ENCODE results near the gene RAP1GDS1. TPM values are rescaled to one million over a fixed set of nuclear protein-coding genes. Genes with fewer than 3 reads are reported as not detected.

The RAP1GDS1 gene
- polyA plus RNA-seq, 1 donor (not counting 4 experiments of a cell fraction or from before 2014, with no cell fraction given), result 58.1 TPM

GRCh38 chr4:98249831-98250230 lies 11.4 kb upstream of the RAP1GDS1 start:
- H3K9ac ChIP-seq (ENCODE audit: control insufficient read depth, extremely low read depth, insufficient read depth, low read length), result no peak overlapping the region
- no peaks in the 10 kb centered on the region for H3K79me2 ChIP-seq (ENCODE audit: control insufficient read depth, insufficient read depth, low read length)
- H2AFZ ChIP-seq (ENCODE audit: control insufficient read depth, low read length), result no peak overlapping the region
- H3K9me1 ChIP-seq (ENCODE audit: control insufficient read depth, extremely low read depth, insufficient read depth, low read length), result no peaks in the 10 kb centered on the region
- dilution Hi-C loops (cut with MboI; ENCODE audit: extremely low pct_ligation_motif_present, low sequenced_read_pairs), result no loop called here
- H4K20me1 ChIP-seq (ENCODE audit: control insufficient read depth, extremely low read depth, insufficient read depth, low read length), result no peaks in the 10 kb centered on the region
- no peaks in the 10 kb centered on the region for H3K27me3 ChIP-seq (ENCODE audit: control insufficient read depth, extremely low read depth, insufficient read depth, low read length)
- TF ChIP-seq CTCF (optimal IDR thresholded peaks at IDR 0.05 in 1 of 3, IDR thresholded peaks at IDR 0.05 in 1 of 3, conservative IDR thresholded peaks at IDR 0.05 in 1 of 3; ENCODE audit: extremely low read depth in 1 of 3, insufficient read depth in 2 of 3, low read length in 3 of 3) (no peak), EZH2 (IDR thresholded peaks at IDR 0.05; ENCODE audit: low read length) (no peak)
- H3K36me3 ChIP-seq (ENCODE audit: control insufficient read depth in 2 of 2, extremely low read depth in 1 of 2, insufficient read depth in 2 of 2, low read length in 2 of 2), result no peaks in the 10 kb centered on the region
- H3K4me2 ChIP-seq (ENCODE audit: control insufficient read depth, extremely low read depth, insufficient read depth, low read depth, low read length), result no peak overlapping the region
- no peaks in the 10 kb centered on the region for H3K9me3 ChIP-seq (ENCODE audit: control insufficient read depth, low read depth, low read length)
- no peak overlapping the region for H3K27ac ChIP-seq (ENCODE audit: control insufficient read depth, insufficient read depth, low read length)
- H3K4me1 ChIP-seq (ENCODE audit: control insufficient read depth, extremely low read depth, insufficient read depth, low read length), result no peaks in the 10 kb centered on the region
- no peak overlapping the region for H3K4me3 ChIP-seq (ENCODE audit: control insufficient read depth in 2 of 3, extremely low read depth in 1 of 3, insufficient read depth in 2 of 3, low read depth in 1 of 3, low read length in 3 of 3)
- DNase-seq (ENCODE audit: low read depth, low spot score) (no peak), FAIRE-seq (no peak)

GRCh38 chr4:98253499-98253898 lies 7.7 kb upstream of the RAP1GDS1 start:
- no peaks in the 10 kb centered on the region for H4K20me1 ChIP-seq (ENCODE audit: control insufficient read depth, extremely low read depth, insufficient read depth, low read length)
- no peaks in the 10 kb centered on the region for H3K27me3 ChIP-seq (ENCODE audit: control insufficient read depth, extremely low read depth, insufficient read depth, low read length)
- H3K4me3 ChIP-seq (ENCODE audit: control insufficient read depth in 2 of 3, extremely low read depth in 1 of 3, insufficient read depth in 2 of 3, low read depth in 1 of 3, low read length in 3 of 3), result no peak overlapping the region
- no peaks in the 10 kb centered on the region for H3K9me3 ChIP-seq (ENCODE audit: control insufficient read depth, low read depth, low read length)
- H3K36me3 ChIP-seq (ENCODE audit: control insufficient read depth in 2 of 2, extremely low read depth in 1 of 2, insufficient read depth in 2 of 2, low read length in 2 of 2), result no peaks in the 10 kb centered on the region
- no peaks in the 10 kb centered on the region for H3K79me2 ChIP-seq (ENCODE audit: control insufficient read depth, insufficient read depth, low read length)
- FAIRE-seq (no peak), DNase-seq (ENCODE audit: low read depth, low spot score) (no peak)
- H3K4me2 ChIP-seq (ENCODE audit: control insufficient read depth, extremely low read depth, insufficient read depth, low read depth, low read length), result no peak overlapping the region
- dilution Hi-C loops (cut with MboI; ENCODE audit: extremely low pct_ligation_motif_present, low sequenced_read_pairs), result no loop called here
- H3K27ac ChIP-seq (ENCODE audit: control insufficient read depth, insufficient read depth, low read length), result no peak overlapping the region
- H3K9me1 ChIP-seq (ENCODE audit: control insufficient read depth, extremely low read depth, insufficient read depth, low read length), result no peaks in the 10 kb centered on the region
- H3K4me1 ChIP-seq (ENCODE audit: control insufficient read depth, extremely low read depth, insufficient read depth, low read length), result no peaks in the 10 kb centered on the region
- no peak for TF ChIP-seq EZH2 (IDR thresholded peaks at IDR 0.05; ENCODE audit: low read length)
- no peak for TF ChIP-seq CTCF (optimal IDR thresholded peaks at IDR 0.05 in 1 of 3, IDR thresholded peaks at IDR 0.05 in 1 of 3, conservative IDR thresholded peaks at IDR 0.05 in 1 of 3; ENCODE audit: extremely low read depth in 1 of 3, insufficient read depth in 2 of 3, low read length in 3 of 3)
- H2AFZ ChIP-seq (ENCODE audit: control insufficient read depth, low read length), result no peak overlapping the region
- H3K9ac ChIP-seq (ENCODE audit: control insufficient read depth, extremely low read depth, insufficient read depth, low read length), result no peak overlapping the region
